Bronchial epithelial cell (primary cell): Measurements from ENCODE around the gene SCAI. TPM values are rescaled to one million over a fixed set of nuclear protein-coding genes. Genes with fewer than 3 reads are reported as not detected.
"Not testable (repeated sequence)": the region's sequence is repeated elsewhere in the genome, so short reads cannot be mapped to it uniquely, and the experiment has no call there.

ENCODE experiments used
- DNase-seq: peaks from one replicate; pipeline ENCODE4 v3.0.0-alpha.2; 2010; ENCODE audit warnings: low read depth
- FAIRE-seq: peaks from 2 replicates; lab custom pipeline; 2011; peaks lifted over from hg19 to GRCh38; lab: Jason Lieb, UNC
- H3K27me3 ChIP-seq: 2 replicates; pipeline ENCODE4 v1.5.1; 2011; ENCODE audit warnings: low read length; ENCODE audit not compliant: control insufficient read depth, insufficient read depth
- H3K36me3 ChIP-seq: 2 replicates; pipeline ENCODE4 v1.5.1; 2011; ENCODE audit warnings: low read length; ENCODE audit not compliant: control insufficient read depth, insufficient read depth
- H3K4me3 ChIP-seq: 2 replicates; pipeline ENCODE4 v1.5.1; 2011; ENCODE audit warnings: mild to moderate bottlenecking, low read depth, low read length, control low read depth
- CTCF ChIP-seq: IDR thresholded peaks from 2 replicates; pipeline ENCODE4 v1.5.1; 2011; ENCODE audit warnings: mild to moderate bottlenecking, moderate library complexity, low read length, control low read depth, inconsistent platforms; ENCODE audit not compliant: insufficient read depth, severe bottlenecking
- total RNA-seq: library from RNA; depleted of rRNA; stranded (reverse); fragments of >200 nt; gene quantifications from 2 replicates; pipeline ENCODE4 v1.2.1, GENCODE V29; 2014

The SCAI gene
- total RNA-seq, 1 donor from 2014 or later, result 7.1 TPM

- FAIRE-seq, result no peak
- DNase-seq, result no peak
- no peak for TF ChIP-seq CTCF
- Histone ChIP-seq H3K36me3 (no peaks in the 10 kb centered on the region), H3K4me3 (no peak overlapping the region), H3K27me3 (no peaks in the 10 kb centered on the region)
Observed at GRCh38 chr9:124964604-124965003, 178.7 kb downstream of the SCAI start.

GRCh38 chr9:124964056-124964455 lies 179.3 kb downstream of the SCAI start:
- FAIRE-seq, result no peak
- H3K36me3 ChIP-seq, result no peaks in the 10 kb centered on the region
- H3K4me3 ChIP-seq, result no peak overlapping the region
- no peak for DNase-seq
- no peak for TF ChIP-seq CTCF
- H3K27me3 ChIP-seq, result no peaks in the 10 kb centered on the region

GRCh38 chr9:124960409-124960752 lies 182.9 kb downstream of the SCAI start:
- DNase-seq (peak; percentile 61), FAIRE-seq (no peak)
- Histone ChIP-seq H3K4me3 (no peak overlapping the region), H3K27me3 (no peaks in the 10 kb centered on the region), H3K36me3 (no peaks in the 10 kb centered on the region)
- no peak for TF ChIP-seq CTCF

- not testable (repeated sequence) for H3K4me3 ChIP-seq, DNase-seq, H3K36me3 ChIP-seq, FAIRE-seq, H3K27me3 ChIP-seq
Observed at GRCh38 chr9:124959671-124960408, 183.5 kb downstream of the SCAI start.

GRCh38 chr9:124954255-124954654 lies 189.1 kb downstream of the SCAI start:
- no peak overlapping the region for H3K4me3 ChIP-seq
- DNase-seq (no peak), FAIRE-seq (no peak)
- TF ChIP-seq CTCF, result no peak
- H3K36me3 ChIP-seq, result no peaks in the 10 kb centered on the region
- no peaks in the 10 kb centered on the region for H3K27me3 ChIP-seq

GRCh38 chr9:124950050-124950718 lies 193.1 kb downstream of the SCAI start:
- no peak overlapping the region for H3K4me3 ChIP-seq
- DNase-seq (peak; percentile 7), FAIRE-seq (no peak)
- TF ChIP-seq CTCF, result no peak
- H3K36me3 ChIP-seq, result no peaks in the 10 kb centered on the region
- H3K27me3 ChIP-seq, result no peaks in the 10 kb centered on the region
